ENCODE measurements around the gene EXOC3L4. TPM values are rescaled to one million over a fixed set of nuclear protein-coding genes. Genes with fewer than 3 reads are reported as not detected.

Gene EXOC3L4
- total RNA-seq, 2 experiments from 2014 or later, result not detected

GRCh38 chr14:103091041-103091882 lies 3.3 kb upstream of the EXOC3L4 start:
- POLR2A ChIA-PET, result no interaction called here
- no peaks in the 10 kb centered on the region for H3K4me1 Mint-ChIP-seq
- no peaks in the 10 kb centered on the region for H3K36me3 Mint-ChIP-seq
- H3K9me3 Mint-ChIP-seq, result no peaks in the 10 kb centered on the region
- ATAC-seq (ENCODE audit: low read depth) (peak; percentile 86), DNase-seq (peak; percentile 81)
- H3K4me3 Mint-ChIP-seq, result peak overlapping the region; percentile 58
- H3K27me3 Mint-ChIP-seq, result peaks cover 7% of the 10 kb centered on the region
- H3K27ac Mint-ChIP-seq, result no peak overlapping the region

GRCh38 chr14:103091883-103092222 lies 2.7 kb upstream of the EXOC3L4 start:
- Mint-ChIP-seq H3K4me1 (no peaks in the 10 kb centered on the region), H3K27me3 (peaks cover 6% of the 10 kb centered on the region), H3K27ac (no peak overlapping the region), H3K9me3 (no peaks in the 10 kb centered on the region), H3K4me3 (no peak overlapping the region), H3K36me3 (no peaks in the 10 kb centered on the region)
- ATAC-seq (ENCODE audit: low read depth), result no peak
- no peak for DNase-seq
- POLR2A ChIA-PET, result no interaction called here

- Mint-ChIP-seq H3K36me3 (no peaks in the 10 kb centered on the region), H3K27me3 (peaks cover 6% of the 10 kb centered on the region), H3K9me3 (no peaks in the 10 kb centered on the region), H3K27ac (no peak overlapping the region), H3K4me1 (no peaks in the 10 kb centered on the region), H3K4me3 (no peak overlapping the region)
- ATAC-seq (ENCODE audit: low read depth) (no peak), DNase-seq (no peak)
- POLR2A ChIA-PET, result no interaction called here
Measured at GRCh38 chr14:103093856-103094405, 594 bp upstream of the EXOC3L4 start.

- Mint-ChIP-seq H3K27me3 (peaks cover 6% of the 10 kb centered on the region), H3K27ac (no peak overlapping the region), H3K4me3 (no peak overlapping the region), H3K36me3 (no peaks in the 10 kb centered on the region), H3K9me3 (no peaks in the 10 kb centered on the region), H3K4me1 (no peaks in the 10 kb centered on the region)
- no peak for DNase-seq
- POLR2A ChIA-PET, result no interaction called here
- no peak for ATAC-seq (ENCODE audit: low read depth)
Measured at GRCh38 chr14:103095210-103095778, 769 bp downstream of the EXOC3L4 start.

GRCh38 chr14:103096387-103096786 lies 1.9 kb downstream of the EXOC3L4 start:
- Mint-ChIP-seq H3K4me3 (no peak overlapping the region), H3K27me3 (peaks cover 9% of the 10 kb centered on the region), H3K9me3 (no peaks in the 10 kb centered on the region), H3K27ac (no peak overlapping the region), H3K4me1 (no peaks in the 10 kb centered on the region), H3K36me3 (no peaks in the 10 kb centered on the region)
- POLR2A ChIA-PET, result interaction anchor here (0.6 to 0.7 kb wide), 2 partner anchors 10 to 191 kb away, joined by 3 read pairs; no protein-coding TSS in a partner anchor
- DNase-seq (no peak), ATAC-seq (ENCODE audit: low read depth) (no peak)

- H3K4me3 Mint-ChIP-seq, result no peak overlapping the region
- H3K27me3 Mint-ChIP-seq, result peaks cover 15% of the 10 kb centered on the region
- ATAC-seq (ENCODE audit: low read depth) (no peak), DNase-seq (no peak)
- no peaks in the 10 kb centered on the region for H3K9me3 Mint-ChIP-seq
- H3K27ac Mint-ChIP-seq, result no peak overlapping the region
- no peaks in the 10 kb centered on the region for H3K36me3 Mint-ChIP-seq
- no peaks in the 10 kb centered on the region for H3K4me1 Mint-ChIP-seq
- POLR2A ChIA-PET, result no interaction called here
Measured at GRCh38 chr14:103097244-103097993, 2.9 kb downstream of the EXOC3L4 start.

- no peak for ATAC-seq (ENCODE audit: low read depth)
- POLR2A ChIA-PET, result no interaction called here
- H3K27me3 Mint-ChIP-seq, result peaks cover 22% of the 10 kb centered on the region
- DNase-seq, result no peak
- H3K27ac Mint-ChIP-seq, result no peak overlapping the region
- H3K4me3 Mint-ChIP-seq, result no peak overlapping the region
- H3K9me3 Mint-ChIP-seq, result no peaks in the 10 kb centered on the region
- H3K4me1 Mint-ChIP-seq, result no peaks in the 10 kb centered on the region
- no peaks in the 10 kb centered on the region for H3K36me3 Mint-ChIP-seq
Measured at GRCh38 chr14:103097994-103098957, 3.8 kb downstream of the EXOC3L4 start.

- no peaks in the 10 kb centered on the region for H3K36me3 Mint-ChIP-seq
- DNase-seq (no peak), ATAC-seq (ENCODE audit: low read depth) (no peak)
- peaks cover 27% of the 10 kb centered on the region for H3K27me3 Mint-ChIP-seq
- no peaks in the 10 kb centered on the region for H3K4me1 Mint-ChIP-seq
- no peak overlapping the region for H3K27ac Mint-ChIP-seq
- H3K9me3 Mint-ChIP-seq, result no peaks in the 10 kb centered on the region
- no peak overlapping the region for H3K4me3 Mint-ChIP-seq
- POLR2A ChIA-PET, result no interaction called here
Measured at GRCh38 chr14:103099081-103099732, 4.7 kb downstream of the EXOC3L4 start.

GRCh38 chr14:103099733-103100280 lies 5.3 kb downstream of the EXOC3L4 start:
- POLR2A ChIA-PET, result no interaction called here
- ATAC-seq (ENCODE audit: low read depth), result no peak
- no peak for DNase-seq
- Mint-ChIP-seq H3K4me3 (no peak overlapping the region), H3K4me1 (no peaks in the 10 kb centered on the region), H3K9me3 (no peaks in the 10 kb centered on the region), H3K27ac (no peak overlapping the region), H3K36me3 (no peaks in the 10 kb centered on the region), H3K27me3 (peaks cover 29% of the 10 kb centered on the region)

GRCh38 chr14:103100281-103101121 lies 6.0 kb downstream of the EXOC3L4 start:
- ATAC-seq (ENCODE audit: low read depth) (no peak), DNase-seq (no peak)
- Mint-ChIP-seq H3K9me3 (no peaks in the 10 kb centered on the region), H3K27ac (no peak overlapping the region), H3K4me1 (peaks cover 2% of the 10 kb centered on the region), H3K27me3 (peaks cover 36% of the 10 kb centered on the region), H3K36me3 (no peaks in the 10 kb centered on the region), H3K4me3 (no peak overlapping the region)
- POLR2A ChIA-PET, result no interaction called here

GRCh38 chr14:103101257-103101962 lies 6.9 kb downstream of the EXOC3L4 start:
- POLR2A ChIA-PET, result no interaction called here
- DNase-seq (no peak), ATAC-seq (ENCODE audit: low read depth) (no peak)
- peaks cover 40% of the 10 kb centered on the region for H3K27me3 Mint-ChIP-seq
- H3K36me3 Mint-ChIP-seq, result no peaks in the 10 kb centered on the region
- peaks cover 2% of the 10 kb centered on the region for H3K4me1 Mint-ChIP-seq
- H3K9me3 Mint-ChIP-seq, result no peaks in the 10 kb centered on the region
- H3K4me3 Mint-ChIP-seq, result no peak overlapping the region
- no peak overlapping the region for H3K27ac Mint-ChIP-seq

Data from activated naive CD8-positive, alpha-beta T cell treated with anti-CD3 and anti-CD28 coated beads, Interleukin-2, amount 10 ng/mL, durations not matched to agents 7 days and 5 days (primary cell).